Measurements from ENCODE around the gene AHSP.

DNA sequence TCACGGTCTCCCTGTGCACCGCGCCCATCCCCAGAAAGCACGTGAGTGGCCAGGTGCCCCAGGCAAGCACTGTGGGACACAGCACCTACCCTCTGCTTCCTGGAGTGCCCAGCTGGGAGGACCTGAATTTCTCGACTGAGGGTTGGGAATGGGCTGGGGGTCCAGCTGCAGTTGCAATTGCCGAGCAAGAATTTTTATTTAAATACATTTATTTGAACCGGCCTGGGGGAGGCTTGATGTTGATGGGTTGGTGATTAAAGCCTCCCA is 38.5 kb upstream of the AHSP start:
- TF ChIP-seq, protein P1, sequence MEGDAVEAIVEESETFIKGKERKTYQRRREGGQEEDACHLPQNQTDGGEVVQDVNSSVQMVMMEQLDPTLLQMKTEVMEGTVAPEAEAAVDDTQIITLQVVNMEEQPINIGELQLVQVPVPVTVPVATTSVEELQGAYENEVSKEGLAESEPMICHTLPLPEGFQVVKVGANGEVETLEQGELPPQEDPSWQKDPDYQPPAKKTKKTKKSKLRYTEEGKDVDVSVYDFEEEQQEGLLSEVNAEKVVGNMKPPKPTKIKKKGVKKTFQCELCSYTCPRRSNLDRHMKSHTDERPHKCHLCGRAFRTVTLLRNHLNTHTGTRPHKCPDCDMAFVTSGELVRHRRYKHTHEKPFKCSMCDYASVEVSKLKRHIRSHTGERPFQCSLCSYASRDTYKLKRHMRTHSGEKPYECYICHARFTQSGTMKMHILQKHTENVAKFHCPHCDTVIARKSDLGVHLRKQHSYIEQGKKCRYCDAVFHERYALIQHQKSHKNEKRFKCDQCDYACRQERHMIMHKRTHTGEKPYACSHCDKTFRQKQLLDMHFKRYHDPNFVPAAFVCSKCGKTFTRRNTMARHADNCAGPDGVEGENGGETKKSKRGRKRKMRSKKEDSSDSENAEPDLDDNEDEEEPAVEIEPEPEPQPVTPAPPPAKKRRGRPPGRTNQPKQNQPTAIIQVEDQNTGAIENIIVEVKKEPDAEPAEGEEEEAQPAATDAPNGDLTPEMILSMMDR (IDR thresholded peaks at IDR 0.05; ENCODE audit: low read depth, low read length) = no peak
- TF ChIP-seq POLR2A (IDR thresholded peaks at IDR 0.05; ENCODE audit: extremely low read depth, insufficient read length) = no peak
